Heart left ventricle (tissue), 13 donors: ENCODE measurements around the gene HMCN2.

Source experiments
- POLR2A ChIP-seq, 2 donors: fragments of 450-650 bp; IDR thresholded peaks; one replicate each; pipeline ENCODE4 v1.6.1; 2017; ENCODE audit warnings: antibody characterized with exemption in 2 of 2, mild to moderate bottlenecking in 2 of 2, moderate library complexity in 2 of 2
- TF ChIP-seq, protein P1 (sequence below), 12 donors: fragments of 200-600 bp; sonication (generic) in 4 of 12; IDR thresholded peaks; one replicate each; pipeline versions ENCODE4 v1.5.0 to v1.8.0; 2018 to 2022; ENCODE audit warnings: antibody characterized with exemption in 12 of 12, mild to moderate bottlenecking in 5 of 12
- donor health status: ischemic (EF 13 %, LVEDD 7.1; RV severe dilation, severe dysfunction).
- donor health status: DM: no; HTN: yes; CAD: no.
- donor health status: DM: no; HTN: no; CAD: no.
- donor health status: ischemic (EF 25% LVEDD 6.9; RV normal size, moderate dysfunction).
- donor health status: ischemic (EF 25% LVEDD 5.7; RV mildly dilated, moderate dysfunction).
- donor health status: ischemic (EF 35%, LVEDD 5.7; RV mildly dilated, moderate dysfunction).
- donor health status: nonischemic (EF 11% LVEDD 7.7; RV severe dilation, severe dysfunction).
- donor health status: DM: yes; HTN: yes; CAD: no.
- donor health status: PGD.
- donor health status: ischemic (EF 29% LVEDD 5.4; RV normal size, mild dysfunction).
- donor health status: nonischemic (EF 23%, LVEDD 6.1; RV moderate dilation, normal function).

DNA sequence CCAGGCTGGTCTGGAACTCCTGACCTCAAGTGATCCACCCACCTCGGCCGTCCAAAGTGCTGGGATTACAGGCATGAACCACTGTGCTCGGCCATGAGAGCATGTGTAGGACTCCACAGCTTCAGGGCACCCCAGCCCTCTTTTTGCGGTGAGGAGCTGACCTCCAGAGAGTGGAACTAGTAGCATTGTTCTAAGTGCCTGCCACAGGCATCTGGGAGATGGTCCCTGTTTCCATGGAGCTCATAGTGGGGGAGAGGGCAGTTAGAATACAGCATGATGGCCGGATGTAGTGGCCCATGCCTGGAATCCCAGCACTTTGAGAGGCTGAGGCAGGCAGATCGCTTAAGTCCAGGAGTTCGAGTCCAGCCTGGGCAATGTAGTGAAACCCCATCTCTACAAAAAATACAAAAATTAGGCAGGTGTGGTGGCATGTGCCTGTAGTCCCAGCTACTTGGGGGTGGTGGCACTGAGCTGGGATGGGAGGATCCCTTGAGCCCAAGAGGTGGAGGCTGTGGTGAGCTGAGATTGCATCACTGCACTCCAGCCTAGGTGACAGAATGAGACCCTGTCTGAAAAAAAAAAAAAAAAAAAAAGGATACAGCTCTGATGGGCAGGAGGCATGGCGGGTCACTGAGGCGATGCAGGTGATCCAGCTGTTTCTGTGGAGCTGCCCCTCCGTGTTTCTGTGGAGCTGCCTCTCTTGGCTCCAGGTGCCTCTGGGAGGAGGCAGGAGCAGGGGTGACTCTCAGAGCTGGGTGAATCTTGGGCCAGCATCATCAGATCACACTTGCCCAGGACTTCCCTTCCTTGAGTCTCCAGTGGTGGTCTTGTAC lies 183.4 kb downstream of the HMCN2 start:
- TF ChIP-seq, protein P1, sequence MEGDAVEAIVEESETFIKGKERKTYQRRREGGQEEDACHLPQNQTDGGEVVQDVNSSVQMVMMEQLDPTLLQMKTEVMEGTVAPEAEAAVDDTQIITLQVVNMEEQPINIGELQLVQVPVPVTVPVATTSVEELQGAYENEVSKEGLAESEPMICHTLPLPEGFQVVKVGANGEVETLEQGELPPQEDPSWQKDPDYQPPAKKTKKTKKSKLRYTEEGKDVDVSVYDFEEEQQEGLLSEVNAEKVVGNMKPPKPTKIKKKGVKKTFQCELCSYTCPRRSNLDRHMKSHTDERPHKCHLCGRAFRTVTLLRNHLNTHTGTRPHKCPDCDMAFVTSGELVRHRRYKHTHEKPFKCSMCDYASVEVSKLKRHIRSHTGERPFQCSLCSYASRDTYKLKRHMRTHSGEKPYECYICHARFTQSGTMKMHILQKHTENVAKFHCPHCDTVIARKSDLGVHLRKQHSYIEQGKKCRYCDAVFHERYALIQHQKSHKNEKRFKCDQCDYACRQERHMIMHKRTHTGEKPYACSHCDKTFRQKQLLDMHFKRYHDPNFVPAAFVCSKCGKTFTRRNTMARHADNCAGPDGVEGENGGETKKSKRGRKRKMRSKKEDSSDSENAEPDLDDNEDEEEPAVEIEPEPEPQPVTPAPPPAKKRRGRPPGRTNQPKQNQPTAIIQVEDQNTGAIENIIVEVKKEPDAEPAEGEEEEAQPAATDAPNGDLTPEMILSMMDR (IDR thresholded peaks at IDR 0.05), result no peak
- TF ChIP-seq POLR2A (IDR thresholded peaks at IDR 0.05), result no peak
